Osteoblast (primary cell): ENCODE results near the gene PTPRD. TPM values are rescaled to one million over a fixed set of nuclear protein-coding genes. Genes with fewer than 3 reads are reported as not detected.

Source experiments
- DNase-seq: peaks from one replicate; pipeline ENCODE4 v3.0.0; 2011; ENCODE audit warnings: low spot score, mixed read lengths; ENCODE audit not compliant: insufficient read length; ENCODE audit errors: missing footprints
- H2AFZ ChIP-seq: 2 replicates; pipeline ENCODE4 v1.6.0; 2011; ENCODE audit warnings: mild to moderate bottlenecking, low read length
- H3K27ac ChIP-seq: 2 replicates; pipeline ENCODE4 v1.5.1; 2011; ENCODE audit warnings: mild to moderate bottlenecking, low read depth, low read length, moderate library complexity
- H3K27me3 ChIP-seq: 2 replicates; pipeline ENCODE4 v1.6.0; 2012; ENCODE audit warnings: mild to moderate bottlenecking, control low read depth, inconsistent platforms, low read length, moderate library complexity; ENCODE audit not compliant: insufficient read depth
- H3K36me3 ChIP-seq: 2 replicates; pipeline ENCODE4 v1.5.1; 2011; ENCODE audit warnings: mild to moderate bottlenecking, low read length, control low read depth, moderate library complexity; ENCODE audit not compliant: insufficient read depth
- H3K4me1 ChIP-seq: 2 replicates; pipeline ENCODE4 v1.5.1; 2011; ENCODE audit warnings: mild to moderate bottlenecking, low read length, control low read depth, moderate library complexity; ENCODE audit not compliant: insufficient read depth
- H3K4me2 ChIP-seq: 2 replicates; pipeline ENCODE4 v1.6.0; 2011; ENCODE audit warnings: mild to moderate bottlenecking, low read length; ENCODE audit not compliant: insufficient read depth
- H3K4me3 ChIP-seq: fragments of 200-600 bp; sonication (generic); 3 replicates; pipeline ENCODE4 v1.5.1; 2012; ENCODE audit warnings: mild to moderate bottlenecking, low read length, inconsistent platforms; ENCODE audit not compliant: insufficient read depth
- H3K79me2 ChIP-seq: 2 replicates; pipeline ENCODE4 v1.6.0; 2012; ENCODE audit warnings: mild to moderate bottlenecking, low read length, control low read depth, inconsistent platforms; ENCODE audit not compliant: insufficient read depth
- H3K9me3 ChIP-seq: 2 replicates; pipeline ENCODE4 v1.5.1; 2011; ENCODE audit warnings: low read depth, low read length, control low read depth
- H4K20me1 ChIP-seq: 2 replicates; pipeline ENCODE4 v1.6.0; 2012; ENCODE audit warnings: mild to moderate bottlenecking, low read length, control low read depth; ENCODE audit not compliant: insufficient read depth
- total RNA-seq: library from RNA; depleted of rRNA; stranded (reverse); fragments of >200 nt; gene quantifications from 2 replicates; pipeline ENCODE4 v1.2.3, GENCODE V29; 2012
- TF ChIP-seq, protein P1 (sequence below): IDR thresholded peaks from 2 replicates; pipeline ENCODE4 v1.5.1; 2011; ENCODE audit warnings: mild to moderate bottlenecking, low read depth, low read length, moderate library complexity; ENCODE audit errors: extremely low read depth

Gene PTPRD
- total RNA-seq, 1 donor, result 23.9 TPM

DNA sequence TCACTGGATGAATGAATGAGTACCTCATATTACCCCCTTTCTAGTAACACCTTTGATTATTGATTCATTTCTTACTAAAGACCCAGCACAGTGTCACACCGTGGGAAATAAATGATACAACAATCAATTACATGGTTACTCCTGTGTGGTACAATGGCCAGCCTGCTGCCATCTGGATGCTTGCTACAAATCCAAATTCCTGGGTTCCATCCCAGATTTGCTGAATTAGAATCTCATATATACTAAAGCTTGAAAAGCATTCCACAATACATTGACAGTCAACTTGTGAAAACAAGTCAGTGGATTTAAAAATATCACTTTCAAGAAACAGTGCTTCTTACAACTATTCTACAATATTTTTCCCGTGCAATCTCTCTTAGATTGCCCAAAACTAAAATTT is 989.3 kb downstream of the PTPRD start:
- no peak overlapping the region for H3K27ac ChIP-seq
- no peak for DNase-seq
- no peak overlapping the region for H2AFZ ChIP-seq
- no peaks in the 10 kb centered on the region for H4K20me1 ChIP-seq
- H3K4me3 ChIP-seq, result no peak overlapping the region
- TF ChIP-seq, protein P1, sequence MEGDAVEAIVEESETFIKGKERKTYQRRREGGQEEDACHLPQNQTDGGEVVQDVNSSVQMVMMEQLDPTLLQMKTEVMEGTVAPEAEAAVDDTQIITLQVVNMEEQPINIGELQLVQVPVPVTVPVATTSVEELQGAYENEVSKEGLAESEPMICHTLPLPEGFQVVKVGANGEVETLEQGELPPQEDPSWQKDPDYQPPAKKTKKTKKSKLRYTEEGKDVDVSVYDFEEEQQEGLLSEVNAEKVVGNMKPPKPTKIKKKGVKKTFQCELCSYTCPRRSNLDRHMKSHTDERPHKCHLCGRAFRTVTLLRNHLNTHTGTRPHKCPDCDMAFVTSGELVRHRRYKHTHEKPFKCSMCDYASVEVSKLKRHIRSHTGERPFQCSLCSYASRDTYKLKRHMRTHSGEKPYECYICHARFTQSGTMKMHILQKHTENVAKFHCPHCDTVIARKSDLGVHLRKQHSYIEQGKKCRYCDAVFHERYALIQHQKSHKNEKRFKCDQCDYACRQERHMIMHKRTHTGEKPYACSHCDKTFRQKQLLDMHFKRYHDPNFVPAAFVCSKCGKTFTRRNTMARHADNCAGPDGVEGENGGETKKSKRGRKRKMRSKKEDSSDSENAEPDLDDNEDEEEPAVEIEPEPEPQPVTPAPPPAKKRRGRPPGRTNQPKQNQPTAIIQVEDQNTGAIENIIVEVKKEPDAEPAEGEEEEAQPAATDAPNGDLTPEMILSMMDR, result no peak
- H3K79me2 ChIP-seq, result no peaks in the 10 kb centered on the region
- no peaks in the 10 kb centered on the region for H3K27me3 ChIP-seq
- no peaks in the 10 kb centered on the region for H3K4me1 ChIP-seq
- H3K36me3 ChIP-seq, result no peaks in the 10 kb centered on the region
- H3K4me2 ChIP-seq, result no peak overlapping the region
- H3K9me3 ChIP-seq, result no peaks in the 10 kb centered on the region

DNA sequence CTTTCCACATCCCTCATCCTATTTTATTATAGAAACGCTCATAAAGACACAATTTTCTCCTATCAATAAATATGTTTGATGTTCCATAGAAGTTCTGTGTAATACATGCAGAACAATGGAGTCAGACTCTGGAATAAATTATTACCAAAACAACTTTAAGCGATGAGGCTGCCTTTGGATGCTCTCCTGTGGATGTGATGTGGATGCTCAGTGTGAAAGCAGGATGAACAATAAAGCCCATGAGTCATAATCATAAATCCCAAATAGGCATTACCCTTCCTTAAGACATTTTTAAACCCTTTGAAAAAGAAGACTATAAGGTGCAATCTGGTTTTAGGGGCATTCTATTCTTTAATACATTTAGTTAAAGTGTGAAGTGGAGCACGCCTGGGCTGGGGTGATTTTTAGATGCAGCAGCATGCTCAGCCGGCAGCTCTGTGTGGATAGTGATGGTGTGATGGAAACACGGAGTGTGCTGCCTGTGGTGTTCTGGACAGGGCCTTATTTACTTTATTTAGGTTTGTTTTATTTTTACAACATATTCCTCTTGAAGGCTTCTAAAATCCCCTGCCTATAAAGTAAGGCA is 991.4 kb downstream of the PTPRD start:
- DNase-seq, result no peak
- H3K9me3 ChIP-seq, result no peaks in the 10 kb centered on the region
- H4K20me1 ChIP-seq, result no peaks in the 10 kb centered on the region
- H3K27ac ChIP-seq, result no peak overlapping the region
- no peak overlapping the region for H2AFZ ChIP-seq
- no peak overlapping the region for H3K4me2 ChIP-seq
- no peaks in the 10 kb centered on the region for H3K27me3 ChIP-seq
- H3K4me1 ChIP-seq, result no peaks in the 10 kb centered on the region
- H3K79me2 ChIP-seq, result no peaks in the 10 kb centered on the region
- no peaks in the 10 kb centered on the region for H3K36me3 ChIP-seq
- H3K4me3 ChIP-seq, result no peak overlapping the region
- TF ChIP-seq, protein P1, result no peak

DNA sequence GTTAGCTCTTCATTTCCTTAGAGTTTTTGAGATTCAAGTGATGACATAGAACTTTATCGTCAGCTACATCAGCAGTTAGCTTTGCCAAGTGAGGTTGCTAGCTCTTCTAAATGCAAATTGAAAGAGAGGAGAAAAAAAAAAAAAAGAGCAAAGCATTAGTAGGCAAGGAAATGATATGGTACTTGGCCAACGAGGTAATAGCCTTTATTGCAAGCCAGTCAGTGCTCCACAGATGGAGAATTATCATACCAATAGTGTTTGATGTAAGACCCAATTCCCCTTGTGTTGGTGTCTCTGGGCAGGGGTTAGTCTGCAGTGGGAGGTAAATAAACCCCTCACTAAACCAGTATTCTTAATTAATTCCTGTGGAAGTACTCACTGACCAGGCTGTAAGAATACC is 992.1 kb downstream of the PTPRD start:
- Histone ChIP-seq H3K4me3 (no peak overlapping the region), H3K79me2 (no peaks in the 10 kb centered on the region), H3K36me3 (no peaks in the 10 kb centered on the region), H3K27me3 (no peaks in the 10 kb centered on the region), H3K27ac (no peak overlapping the region), H3K9me3 (no peaks in the 10 kb centered on the region), H3K4me2 (no peak overlapping the region), H2AFZ (no peak overlapping the region), H3K4me1 (no peaks in the 10 kb centered on the region), H4K20me1 (no peaks in the 10 kb centered on the region)
- DNase-seq, result no peak
- TF ChIP-seq, protein P1, result no peak

DNA sequence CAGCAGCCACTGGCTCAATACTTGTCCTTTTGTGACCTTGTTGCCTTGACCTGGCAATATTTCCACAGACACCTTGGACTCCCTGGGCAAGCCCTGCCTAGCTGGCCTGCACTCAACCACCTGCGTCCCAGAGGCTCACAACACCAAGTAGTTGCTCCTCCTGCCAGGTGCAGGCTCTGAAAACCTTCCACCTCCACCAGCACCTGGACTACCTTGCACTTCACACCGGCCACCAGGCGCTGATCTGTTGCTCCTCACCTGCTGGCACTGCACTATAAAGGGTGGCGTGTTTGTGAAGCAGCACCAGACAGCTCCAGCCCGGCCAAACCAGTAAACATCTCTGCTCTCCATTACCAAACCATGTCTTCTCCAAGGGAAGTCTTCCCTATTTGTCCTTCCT is 997.7 kb downstream of the PTPRD start:
- DNase-seq, result peak; percentile 10
- Histone ChIP-seq H3K9me3 (peaks cover 3% of the 10 kb centered on the region), H3K79me2 (no peaks in the 10 kb centered on the region), H3K4me3 (no peak overlapping the region), H3K27me3 (no peaks in the 10 kb centered on the region), H3K4me1 (no peaks in the 10 kb centered on the region), H3K27ac (no peak overlapping the region), H3K36me3 (no peaks in the 10 kb centered on the region), H4K20me1 (no peaks in the 10 kb centered on the region), H3K4me2 (no peak overlapping the region), H2AFZ (no peak overlapping the region)
- TF ChIP-seq, protein P1, result no peak
